Stimulated activated naive CD8-positive, alpha-beta T cell treated with anti-CD3 and anti-CD28 coated beads, Interleukin-15, amount 100 ng/mL, for 72 hours (primary cell): Measurements from ENCODE around the gene NPIPA3.
"Not testable (repeated sequence)": the region's sequence is repeated elsewhere in the genome, so short reads cannot be mapped to it uniquely, and the experiment has no call there.

Experiments used
- ATAC-seq: fragments of 150-1000 bp; cut with Tn5 transposase; 2 replicates; pipeline ENCODE4 v1.10.0; 2021; ENCODE audit warnings: mild to moderate bottlenecking, moderate library complexity
- DNase-seq, 2 donors: peaks; one replicate each; pipeline ENCODE4 v3.0.0; 2021 to 2022
- H3K27ac Mint-ChIP-seq, 2 donors: one replicate each; pipeline ENCODE4 v1.8.0; 2022; ENCODE audit warnings: mild to moderate bottlenecking in 2 of 2, mixed read lengths in 2 of 2, moderate library complexity in 2 of 2
- H3K27me3 Mint-ChIP-seq: one replicate; pipeline ENCODE4 v1.8.0; 2022; ENCODE audit warnings: mixed read lengths
- H3K4me1 Mint-ChIP-seq: one replicate; pipeline ENCODE4 v1.8.0; 2022; ENCODE audit warnings: mild to moderate bottlenecking, mixed read lengths
- H3K4me3 Mint-ChIP-seq, 2 donors: one replicate each; pipeline ENCODE4 v1.8.0; 2022; ENCODE audit warnings: mild to moderate bottlenecking in 2 of 2, mixed read lengths in 2 of 2, moderate library complexity in 1 of 2
- H3K9me3 Mint-ChIP-seq, 2 donors: one replicate each; pipeline ENCODE4 v1.8.0; 2022; ENCODE audit warnings: mixed read lengths in 2 of 2

NPIPA3 gene

GRCh38 chr16:14701859-14702258 is 1.4 kb upstream of the NPIPA3 start:
- not testable (repeated sequence) for H3K9me3 Mint-ChIP-seq, ATAC-seq, H3K4me3 Mint-ChIP-seq

DNA sequence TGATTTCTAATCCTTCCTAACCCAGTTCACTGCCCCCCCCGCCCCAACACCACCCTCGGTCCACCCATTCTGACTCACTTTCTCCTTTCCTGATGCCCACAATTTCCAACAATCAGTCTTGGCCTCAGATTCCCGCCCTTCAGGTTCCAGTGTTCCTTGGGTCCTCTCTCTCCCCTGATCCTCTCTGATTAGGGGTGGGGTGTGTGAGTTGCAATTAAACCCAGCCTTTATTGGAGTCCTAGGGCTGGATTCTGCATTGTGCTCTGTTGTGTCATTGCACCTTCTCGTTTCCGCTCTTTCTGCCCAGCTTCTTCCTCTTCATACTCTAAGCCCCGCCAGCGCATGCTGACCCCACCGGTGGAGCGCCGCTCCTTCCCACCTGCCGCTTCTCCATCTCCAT is 539 bp upstream of the NPIPA3 start:
- not testable (repeated sequence) for H3K9me3 Mint-ChIP-seq, DNase-seq, H3K4me1 Mint-ChIP-seq, H3K27ac Mint-ChIP-seq, H3K27me3 Mint-ChIP-seq, H3K4me3 Mint-ChIP-seq
- ATAC-seq = peak; percentile 18

More at GRCh38 chr16:14701859-14702258, 1.4 kb upstream of the NPIPA3 start:
- not testable (repeated sequence) for H3K27me3 Mint-ChIP-seq, H3K27ac Mint-ChIP-seq, H3K4me1 Mint-ChIP-seq, DNase-seq

GRCh38 chr16:14733233-14733632 is 30.0 kb downstream of the NPIPA3 start:
- not testable (repeated sequence) for ATAC-seq, H3K9me3 Mint-ChIP-seq, H3K27me3 Mint-ChIP-seq, H3K27ac Mint-ChIP-seq, H3K4me3 Mint-ChIP-seq, H3K4me1 Mint-ChIP-seq, DNase-seq

GRCh38 chr16:14740832-14741385 is 37.7 kb downstream of the NPIPA3 start:
- not testable (repeated sequence) for H3K4me1 Mint-ChIP-seq, H3K4me3 Mint-ChIP-seq, ATAC-seq, H3K27me3 Mint-ChIP-seq, H3K27ac Mint-ChIP-seq, H3K9me3 Mint-ChIP-seq, DNase-seq

GRCh38 chr16:14741794-14742193 is 38.6 kb downstream of the NPIPA3 start:
- ATAC-seq = peak; percentile 8
- H3K27ac Mint-ChIP-seq, H3K27me3 Mint-ChIP-seq, DNase-seq, H3K4me1 Mint-ChIP-seq, H3K9me3 Mint-ChIP-seq, H3K4me3 Mint-ChIP-seq: not testable (repeated sequence)

DNA sequence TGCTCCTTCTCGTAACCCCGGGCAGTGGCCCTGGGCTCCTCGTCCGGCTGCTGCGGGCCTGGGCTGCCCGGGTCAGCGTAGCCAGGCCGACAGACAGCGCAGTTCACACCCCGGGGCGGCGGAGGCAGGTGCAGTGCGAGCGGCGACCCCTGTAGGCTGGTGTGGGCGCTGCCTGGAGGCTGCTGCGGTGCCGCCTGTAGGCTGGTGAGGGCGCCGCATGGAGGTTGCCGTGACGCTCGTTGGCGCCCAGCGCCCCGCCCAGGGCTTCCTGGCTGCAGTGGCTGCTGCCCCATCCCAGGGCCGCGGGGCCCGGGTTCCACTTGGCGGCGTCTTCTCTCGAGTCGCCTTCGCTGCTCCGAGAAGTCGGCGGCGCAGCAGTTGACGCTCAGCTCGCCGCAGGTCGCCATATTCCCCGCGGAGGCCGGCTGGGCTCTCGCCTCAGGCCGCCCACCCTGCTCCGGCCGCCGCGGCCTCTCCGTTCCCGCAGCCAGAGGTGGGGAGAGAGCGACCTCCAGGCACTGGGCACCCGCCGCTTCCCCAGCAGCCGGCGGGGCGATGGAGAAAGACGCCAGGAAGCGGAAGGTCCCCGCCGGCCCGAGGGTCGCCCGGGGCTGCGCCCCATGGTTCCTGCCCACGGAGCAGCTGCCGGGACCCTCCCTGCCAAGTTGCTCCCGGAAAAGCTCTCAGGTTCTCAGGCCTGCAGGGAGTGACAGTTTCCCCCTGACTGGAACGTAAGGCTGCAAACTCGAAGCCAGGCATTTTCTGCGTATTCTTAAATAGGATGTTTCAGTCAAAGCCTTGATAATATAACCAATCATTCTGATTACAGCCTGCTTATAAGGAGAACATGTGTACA is 39.3 kb downstream of the NPIPA3 start, which contains the start of gene NPIPA2:
NPIPA2 (plus strand) TSS at position 261 of the 856 bp plus-strand sequence. CDS start 5,533 bp downstream, outside the sequence.
- H3K4me3 Mint-ChIP-seq, DNase-seq, H3K4me1 Mint-ChIP-seq, H3K9me3 Mint-ChIP-seq, H3K27ac Mint-ChIP-seq, H3K27me3 Mint-ChIP-seq: not testable (repeated sequence)
- peak; percentile 99 for ATAC-seq

- not testable (repeated sequence) for H3K9me3 Mint-ChIP-seq, H3K27ac Mint-ChIP-seq, H3K4me3 Mint-ChIP-seq, DNase-seq, ATAC-seq, H3K4me1 Mint-ChIP-seq, H3K27me3 Mint-ChIP-seq
Measured at GRCh38 chr16:14773654-14774053, 70.4 kb downstream of the NPIPA3 start.

- H3K4me1 Mint-ChIP-seq, H3K27ac Mint-ChIP-seq, H3K4me3 Mint-ChIP-seq, H3K9me3 Mint-ChIP-seq, DNase-seq, H3K27me3 Mint-ChIP-seq, ATAC-seq: not testable (repeated sequence)
Measured at GRCh38 chr16:14775624-14776023, 72.4 kb downstream of the NPIPA3 start.
